Epidermal melanocyte (primary cell): Measurements from ENCODE around the gene GATA2.
A peak's percentile ranks its signal among the peaks of the same experiment; 100 is the strongest.

Source experiments
- DNase-seq: peaks from one replicate; pipeline ENCODE4 v3.0.0; 2011; ENCODE audit warnings: low spot score; ENCODE audit not compliant: insufficient read length

The GATA2 gene

GRCh38 chr3:128488636-128488990 is 4.4 kb downstream of the GATA2 start:
- no peak for DNase-seq

- DNase-seq: peak; percentile 78
Measured at GRCh38 chr3:128487813-128488635, 5.0 kb downstream of the GATA2 start.

- DNase-seq: no peak
Measured at GRCh38 chr3:128487538-128487812, 5.5 kb downstream of the GATA2 start.

GRCh38 chr3:128486681-128487537 is 6.1 kb downstream of the GATA2 start:
- DNase-seq: no peak

GRCh38 chr3:128486205-128486628 is 6.8 kb downstream of the GATA2 start:
- no peak for DNase-seq

- DNase-seq: no peak
Measured at GRCh38 chr3:128485282-128486204, 7.5 kb downstream of the GATA2 start.

GRCh38 chr3:128484404-128485281 is 8.4 kb downstream of the GATA2 start:
- DNase-seq: no peak

- no peak for DNase-seq
Measured at GRCh38 chr3:128483657-128484403, 9.2 kb downstream of the GATA2 start.

- no peak for DNase-seq
Measured at GRCh38 chr3:128482666-128483656, 10.0 kb downstream of the GATA2 start.

GRCh38 chr3:128482175-128482574 is 10.8 kb downstream of the GATA2 start:
- DNase-seq: no peak

- DNase-seq: no peak
Measured at GRCh38 chr3:128481438-128481942, 11.5 kb downstream of the GATA2 start.

GRCh38 chr3:128480717-128481437 is 12.1 kb downstream of the GATA2 start:
- no peak for DNase-seq

- no peak for DNase-seq
Measured at GRCh38 chr3:128480278-128480677, 12.7 kb downstream of the GATA2 start.

GRCh38 chr3:128479558-128480086 is 13.4 kb downstream of the GATA2 start:
- no peak for DNase-seq

- DNase-seq: no peak
Measured at GRCh38 chr3:128478576-128479506, 14.2 kb downstream of the GATA2 start.

- DNase-seq: no peak
Measured at GRCh38 chr3:128476659-128477058, 16.3 kb downstream of the GATA2 start.
